Loucy (cell line): Measurements from ENCODE around the gene PADI6.

ENCODE experiments used
- H2AFZ ChIP-seq: fragments of 200-600 bp; sonication (generic); 2 replicates; pipeline ENCODE4 v1.6.0; 2016; ENCODE audit warnings: antibody characterized with exemption, mild to moderate bottlenecking, low read length, moderate library complexity
- H3F3A ChIP-seq: fragments of 200-600 bp; 2 replicates; pipeline ENCODE4 v1.6.0; 2016; ENCODE audit warnings: antibody characterized with exemption, low read depth, mild to moderate bottlenecking
- H3K27me3 ChIP-seq: fragments of 200-600 bp; sonication (generic); 2 replicates; pipeline ENCODE4 v1.6.1; 2014; ENCODE audit warnings: low read length, mild to moderate bottlenecking; ENCODE audit not compliant: insufficient read depth, poor library complexity, severe bottlenecking
- H3K36me3 ChIP-seq: fragments of 200-600 bp; sonication (generic); 2 replicates; pipeline ENCODE4 v1.6.1; 2016; ENCODE audit warnings: low read length; ENCODE audit not compliant: insufficient read depth
- H3K4me1 ChIP-seq: fragments of 200-600 bp; sonication (generic); 2 replicates; pipeline ENCODE4 v1.5.1; 2014; ENCODE audit warnings: low read length, mild to moderate bottlenecking; ENCODE audit not compliant: insufficient read depth, poor library complexity, severe bottlenecking
- H3K4me2 ChIP-seq: fragments of 200-600 bp; sonication (generic); 2 replicates; pipeline ENCODE4 v1.6.0; 2014; ENCODE audit warnings: antibody characterized with exemption, low read length, low read depth, mild to moderate bottlenecking; ENCODE audit not compliant: poor library complexity, severe bottlenecking
- H3K4me3 ChIP-seq: fragments of 200-600 bp; sonication (generic); 2 replicates; pipeline ENCODE4 v1.5.1; 2014; ENCODE audit warnings: low read length, mild to moderate bottlenecking, mixed read lengths; ENCODE audit not compliant: poor library complexity, severe bottlenecking
- H3K79me2 ChIP-seq: fragments of 200-600 bp; sonication (generic); 2 replicates; pipeline ENCODE4 v1.6.1; 2014; ENCODE audit warnings: low read length; ENCODE audit not compliant: insufficient read depth
- H3K9ac ChIP-seq: fragments of 200-600 bp; sonication (generic); 2 replicates; pipeline ENCODE4 v1.6.0; 2014; ENCODE audit warnings: mild to moderate bottlenecking, low read depth, low read length, moderate library complexity; ENCODE audit not compliant: poor library complexity, severe bottlenecking
- H3K9me2 ChIP-seq: fragments of 200-600 bp; sonication (generic); replicated peaks from 2 replicates; pipeline ENCODE4 v1.6.1; 2016; ENCODE audit warnings: low read depth, low read length, mixed read lengths
- H3K9me3 ChIP-seq: fragments of 200-600 bp; sonication (generic); 2 replicates; pipeline ENCODE4 v1.6.1; 2014; ENCODE audit warnings: mild to moderate bottlenecking, antibody characterized with exemption, low read length, low read depth; ENCODE audit not compliant: insufficient read depth
- H4K20me1 ChIP-seq: fragments of 200-600 bp; sonication (generic); 2 replicates; pipeline ENCODE4 v1.6.0; 2014; ENCODE audit warnings: antibody characterized with exemption, low read length, mild to moderate bottlenecking; ENCODE audit not compliant: insufficient read depth, poor library complexity, severe bottlenecking
- CTCF ChIP-seq: fragments of 200-600 bp; sonication (generic); conservative IDR thresholded peaks from 2 replicates; pipeline ENCODE4 v1.5.1; 2014; ENCODE audit warnings: mild to moderate bottlenecking, antibody characterized with exemption, low read length
- EZH2phosphoT487 ChIP-seq: fragments of 200-600 bp; IDR thresholded peaks from 2 replicates; pipeline ENCODE4 v1.6.1; 2018; ENCODE audit warnings: antibody characterized with exemption, mild to moderate bottlenecking, moderate library complexity, borderline replicate concordance

The PADI6 gene

DNA sequence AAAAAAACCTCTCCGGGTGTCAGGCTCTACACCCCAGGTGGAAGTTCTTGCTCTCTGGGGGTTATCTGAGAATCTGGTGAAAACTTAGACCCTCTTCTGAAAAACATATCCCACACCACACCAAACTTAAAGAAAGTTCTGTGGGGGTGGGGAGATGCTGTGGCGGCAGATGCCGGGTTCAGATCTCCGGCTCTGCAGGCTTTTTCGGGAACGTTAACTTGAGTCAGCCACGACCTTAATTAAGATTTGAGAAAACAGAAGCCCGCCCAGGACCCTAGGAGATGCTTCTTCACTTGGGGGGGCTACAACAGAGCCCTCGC lies 65.2 kb downstream of the PADI6 start:
- H3K36me3 ChIP-seq, result peaks cover 44% of the 10 kb centered on the region
- no peak for TF ChIP-seq EZH2phosphoT487
- no peak for TF ChIP-seq CTCF
- H3F3A ChIP-seq, result no peaks in the 10 kb centered on the region
- no peak overlapping the region for H2AFZ ChIP-seq
- peaks cover 64% of the 10 kb centered on the region for H3K79me2 ChIP-seq
- peaks cover 52% of the 10 kb centered on the region for H3K4me1 ChIP-seq
- H3K27me3 ChIP-seq, result peaks cover 8% of the 10 kb centered on the region
- peaks cover 57% of the 10 kb centered on the region for H4K20me1 ChIP-seq
- H3K4me2 ChIP-seq, result peak overlapping the region; percentile 96
- H3K4me3 ChIP-seq, result peak overlapping the region; percentile 98
- H3K9ac ChIP-seq, result peak overlapping the region; percentile 88
- H3K9me2 ChIP-seq, result no peaks in the 10 kb centered on the region
- no peaks in the 10 kb centered on the region for H3K9me3 ChIP-seq

- Histone ChIP-seq H3K4me2 (peak overlapping the region; percentile 96), H4K20me1 (peaks cover 52% of the 10 kb centered on the region), H3K9ac (peak overlapping the region; percentile 99), H3K4me3 (peak overlapping the region; percentile 98), H3F3A (no peaks in the 10 kb centered on the region), H3K9me3 (no peaks in the 10 kb centered on the region), H3K9me2 (no peaks in the 10 kb centered on the region), H3K27me3 (peaks cover 8% of the 10 kb centered on the region), H3K79me2 (peaks cover 59% of the 10 kb centered on the region), H3K36me3 (peaks cover 40% of the 10 kb centered on the region), H2AFZ (no peak overlapping the region), H3K4me1 (peaks cover 52% of the 10 kb centered on the region)
- TF ChIP-seq CTCF (no peak), EZH2phosphoT487 (no peak)
These were observed 65.8 kb downstream of the PADI6 start for GRCh38 chr1:17437580-17438317.

- Histone ChIP-seq H3K9me3 (no peaks in the 10 kb centered on the region), H3K36me3 (peaks cover 33% of the 10 kb centered on the region), H3F3A (no peaks in the 10 kb centered on the region), H3K9ac (peak overlapping the region; percentile 99), H3K79me2 (peaks cover 50% of the 10 kb centered on the region), H3K4me3 (peak overlapping the region; percentile 98), H3K4me1 (peaks cover 52% of the 10 kb centered on the region), H3K4me2 (peak overlapping the region; percentile 76), H3K9me2 (no peaks in the 10 kb centered on the region), H3K27me3 (peaks cover 8% of the 10 kb centered on the region), H2AFZ (no peak overlapping the region), H4K20me1 (peaks cover 43% of the 10 kb centered on the region)
- TF ChIP-seq CTCF (no peak), EZH2phosphoT487 (no peak)
These were observed 66.6 kb downstream of the PADI6 start for GRCh38 chr1:17438318-17439249.
